SU-DHL-6 (cell line): Measurements from ENCODE around the gene ERGIC2.
"Not testable (repeated sequence)": the region's sequence is repeated elsewhere in the genome, so short reads cannot be mapped to it uniquely, and the experiment has no call there.

Experiments used
- H2AFZ ChIP-seq: fragments of 200-600 bp; sonication (generic); 2 replicates; pipeline ENCODE4 v1.6.1; 2014; ENCODE audit warnings: low read depth, mild to moderate bottlenecking, moderate library complexity, mixed read lengths, antibody characterized with exemption, low read length; ENCODE audit not compliant: severe bottlenecking
- H3F3A ChIP-seq: fragments of 200-600 bp; shearing (Covaris generic); 2 replicates; pipeline ENCODE4 v1.6.0; 2016; ENCODE audit warnings: antibody characterized with exemption, mild to moderate bottlenecking; ENCODE audit not compliant: insufficient read depth
- H3K27ac ChIP-seq: fragments of 200-600 bp; sonication (generic); 2 replicates; pipeline ENCODE4 v1.5.1; 2016; ENCODE audit warnings: low read depth, mild to moderate bottlenecking, low read length, moderate library complexity, mixed read lengths
- H3K27me3 ChIP-seq: fragments of 200-600 bp; sonication (generic), shearing (Covaris generic); 2 replicates; pipeline ENCODE4 v1.6.0; 2014; ENCODE audit warnings: mild to moderate bottlenecking, low read length
- H3K36me3 ChIP-seq: fragments of 200-600 bp; sonication (generic); 2 replicates; pipeline ENCODE4 v1.6.1; 2014; ENCODE audit warnings: mild to moderate bottlenecking, low read length, mixed read lengths
- H3K4me2 ChIP-seq: fragments of 300-600, 200-600 bp; shearing (Covaris generic), sonication (generic); 2 replicates; pipeline ENCODE4 v1.6.0; 2014; ENCODE audit warnings: low read length, low read depth, mild to moderate bottlenecking; ENCODE audit not compliant: poor library complexity, severe bottlenecking
- H3K4me3 ChIP-seq: fragments of 200-600 bp; sonication (generic); 2 replicates; pipeline ENCODE4 v1.5.1; 2014; ENCODE audit warnings: antibody characterized with exemption, low read length, mild to moderate bottlenecking, mixed read lengths; ENCODE audit not compliant: insufficient read depth, poor library complexity, severe bottlenecking
- H3K79me2 ChIP-seq: fragments of 200-600 bp; sonication (generic); 2 replicates; pipeline ENCODE4 v1.6.1; 2014; ENCODE audit warnings: mild to moderate bottlenecking, low read length, moderate library complexity; ENCODE audit not compliant: insufficient read depth
- H3K9ac ChIP-seq: fragments of 200-600 bp; sonication (generic); 2 replicates; pipeline ENCODE4 v1.7.0; 2014; ENCODE audit warnings: mild to moderate bottlenecking, low read length
- H3K9me2 ChIP-seq: fragments of 200-600 bp; sonication (generic); replicated peaks from 2 replicates; pipeline ENCODE4 v1.6.1; 2014; ENCODE audit warnings: low read length; ENCODE audit not compliant: insufficient read depth
- H3K9me3 ChIP-seq: fragments of 200-600 bp; sonication (generic); 2 replicates; pipeline ENCODE4 v1.6.1; 2014; ENCODE audit warnings: low read length, mixed read lengths; ENCODE audit not compliant: insufficient read depth
- H4K20me1 ChIP-seq: fragments of 200-600 bp; sonication (generic); 2 replicates; pipeline ENCODE4 v1.6.1; 2014; ENCODE audit warnings: low read depth, mild to moderate bottlenecking, antibody characterized with exemption, low read length, moderate library complexity, mixed read lengths
- EZH2phosphoT487 ChIP-seq: fragments of 200-600 bp; sonication (generic), shearing (Covaris generic); conservative IDR thresholded peaks from 2 replicates; pipeline ENCODE4 v1.6.1; 2018; ENCODE audit warnings: mild to moderate bottlenecking, antibody characterized with exemption, low read length, moderate library complexity, mixed read lengths
- TF ChIP-seq, protein P1 (sequence below): fragments of 200-600 bp; sonication (generic); IDR thresholded peaks from one replicate; pipeline ENCODE4 v1.5.1; 2017; ENCODE audit warnings: antibody characterized with exemption, mild to moderate bottlenecking, low read length, moderate library complexity; ENCODE audit not compliant: insufficient read depth, poor library complexity, severe bottlenecking

ERGIC2 gene

DNA sequence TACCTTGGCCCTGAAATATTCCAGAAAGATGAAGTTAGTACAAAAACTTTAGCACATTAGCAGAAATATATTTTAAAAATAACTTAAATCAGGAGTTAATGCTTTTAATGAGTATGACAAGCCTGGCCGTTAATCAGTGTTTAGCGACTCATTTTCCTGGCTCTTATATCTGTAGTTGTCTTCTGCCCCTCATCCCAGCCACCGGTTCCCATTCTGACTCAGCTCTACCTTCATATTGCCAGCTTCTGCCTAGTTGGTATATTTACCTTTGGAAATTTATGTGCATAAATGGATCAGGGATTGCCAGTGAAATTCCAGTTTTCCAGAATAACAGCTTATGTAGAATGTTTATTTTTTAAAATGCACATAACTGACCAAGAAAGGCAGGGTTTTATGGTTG, 79.9 kb downstream of the ERGIC2 start:
- H3K9ac ChIP-seq = no peak overlapping the region
- H3F3A ChIP-seq = no peaks in the 10 kb centered on the region
- no peaks in the 10 kb centered on the region for H4K20me1 ChIP-seq
- no peaks in the 10 kb centered on the region for H3K27me3 ChIP-seq
- H3K27ac ChIP-seq = no peak overlapping the region
- H3K4me3 ChIP-seq = no peak overlapping the region
- no peaks in the 10 kb centered on the region for H3K9me2 ChIP-seq
- no peaks in the 10 kb centered on the region for H3K36me3 ChIP-seq
- no peak overlapping the region for H2AFZ ChIP-seq
- TF ChIP-seq EZH2phosphoT487 = no peak
- H3K9me3 ChIP-seq = no peaks in the 10 kb centered on the region
- no peaks in the 10 kb centered on the region for H3K79me2 ChIP-seq
- no peak overlapping the region for H3K4me2 ChIP-seq

DNA sequence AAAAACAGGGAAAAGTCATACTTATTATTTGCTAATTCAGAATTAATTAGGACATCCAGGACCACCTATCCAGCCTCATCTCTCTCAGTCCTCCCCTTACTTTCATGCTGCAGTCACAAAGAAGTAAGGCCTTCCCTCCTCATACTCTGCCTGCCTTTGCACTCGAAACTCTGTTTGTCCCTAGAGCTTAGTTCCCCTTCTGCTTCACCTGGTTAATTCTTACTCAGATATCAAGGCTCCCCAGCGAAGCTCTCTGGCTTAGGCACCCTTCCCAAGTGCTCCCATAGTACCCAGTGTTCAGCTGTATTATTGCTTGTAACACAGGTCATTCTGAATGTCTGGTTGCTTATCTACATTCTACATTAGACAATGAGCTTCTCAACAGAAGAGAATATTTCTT, 81.3 kb downstream of the ERGIC2 start:
- TF ChIP-seq, protein P1, sequence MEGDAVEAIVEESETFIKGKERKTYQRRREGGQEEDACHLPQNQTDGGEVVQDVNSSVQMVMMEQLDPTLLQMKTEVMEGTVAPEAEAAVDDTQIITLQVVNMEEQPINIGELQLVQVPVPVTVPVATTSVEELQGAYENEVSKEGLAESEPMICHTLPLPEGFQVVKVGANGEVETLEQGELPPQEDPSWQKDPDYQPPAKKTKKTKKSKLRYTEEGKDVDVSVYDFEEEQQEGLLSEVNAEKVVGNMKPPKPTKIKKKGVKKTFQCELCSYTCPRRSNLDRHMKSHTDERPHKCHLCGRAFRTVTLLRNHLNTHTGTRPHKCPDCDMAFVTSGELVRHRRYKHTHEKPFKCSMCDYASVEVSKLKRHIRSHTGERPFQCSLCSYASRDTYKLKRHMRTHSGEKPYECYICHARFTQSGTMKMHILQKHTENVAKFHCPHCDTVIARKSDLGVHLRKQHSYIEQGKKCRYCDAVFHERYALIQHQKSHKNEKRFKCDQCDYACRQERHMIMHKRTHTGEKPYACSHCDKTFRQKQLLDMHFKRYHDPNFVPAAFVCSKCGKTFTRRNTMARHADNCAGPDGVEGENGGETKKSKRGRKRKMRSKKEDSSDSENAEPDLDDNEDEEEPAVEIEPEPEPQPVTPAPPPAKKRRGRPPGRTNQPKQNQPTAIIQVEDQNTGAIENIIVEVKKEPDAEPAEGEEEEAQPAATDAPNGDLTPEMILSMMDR = no peak
- no peak for TF ChIP-seq EZH2phosphoT487
- no peaks in the 10 kb centered on the region for H3K79me2 ChIP-seq
- H4K20me1 ChIP-seq = no peaks in the 10 kb centered on the region
- H3F3A ChIP-seq = no peaks in the 10 kb centered on the region
- H2AFZ ChIP-seq = no peak overlapping the region
- H3K9me3 ChIP-seq = no peaks in the 10 kb centered on the region
- no peaks in the 10 kb centered on the region for H3K9me2 ChIP-seq
- H3K36me3 ChIP-seq = no peaks in the 10 kb centered on the region
- no peak overlapping the region for H3K4me2 ChIP-seq
- no peak overlapping the region for H3K4me3 ChIP-seq
- no peak overlapping the region for H3K27ac ChIP-seq
- no peak overlapping the region for H3K9ac ChIP-seq
- no peaks in the 10 kb centered on the region for H3K27me3 ChIP-seq

DNA sequence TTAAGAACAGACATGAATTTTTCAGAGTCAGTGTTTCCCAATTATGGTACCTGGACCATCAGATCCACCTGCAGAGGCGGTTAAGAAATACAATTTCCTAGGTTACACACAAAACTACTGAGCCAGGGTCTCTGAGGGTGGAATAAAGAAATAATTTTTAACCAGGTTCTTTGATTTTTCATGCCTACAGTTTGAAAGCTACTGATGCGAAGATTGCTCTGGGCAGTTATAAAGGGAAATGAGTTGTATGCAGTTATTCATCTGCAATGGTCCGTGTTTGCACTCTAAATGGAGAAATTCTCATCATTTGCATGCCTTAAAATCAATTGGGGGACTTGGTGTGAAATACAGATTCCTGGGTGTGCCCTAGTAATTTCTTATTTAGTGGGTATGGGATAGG, 89.7 kb downstream of the ERGIC2 start:
- no peaks in the 10 kb centered on the region for H4K20me1 ChIP-seq
- TF ChIP-seq EZH2phosphoT487 = no peak
- TF ChIP-seq, protein P1 = no peak
- no peak overlapping the region for H3K27ac ChIP-seq
- H3K79me2 ChIP-seq = no peaks in the 10 kb centered on the region
- H3K9me2 ChIP-seq = no peaks in the 10 kb centered on the region
- H3K27me3 ChIP-seq = no peaks in the 10 kb centered on the region
- no peak overlapping the region for H3K4me3 ChIP-seq
- H3K9ac ChIP-seq = no peak overlapping the region
- H2AFZ ChIP-seq = no peak overlapping the region
- H3K4me2 ChIP-seq = no peak overlapping the region
- no peaks in the 10 kb centered on the region for H3K36me3 ChIP-seq
- H3F3A ChIP-seq = no peaks in the 10 kb centered on the region
- no peaks in the 10 kb centered on the region for H3K9me3 ChIP-seq

DNA sequence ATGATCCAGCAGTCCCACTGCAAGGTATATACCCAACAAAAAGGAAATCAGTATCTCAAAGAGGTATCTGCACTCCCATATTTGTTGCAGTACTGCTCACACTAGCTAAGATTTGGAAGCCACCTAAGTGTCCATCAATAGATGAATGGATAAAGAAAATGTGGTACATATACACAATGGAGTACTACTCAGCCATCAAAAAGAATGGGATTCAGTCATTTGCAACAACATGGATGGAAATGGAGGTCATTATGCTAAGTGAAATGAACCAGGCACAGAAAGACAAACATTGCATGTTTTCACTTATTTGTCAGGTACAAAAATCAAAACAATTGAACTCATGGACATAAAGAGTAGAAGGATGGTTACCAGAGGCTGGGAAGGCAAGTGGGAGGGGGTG, 90.5 kb downstream of the ERGIC2 start:
- not testable (repeated sequence) for H3K27me3 ChIP-seq, H3K27ac ChIP-seq, H2AFZ ChIP-seq, H3K9me3 ChIP-seq, H3K9ac ChIP-seq, H3K9me2 ChIP-seq, H4K20me1 ChIP-seq, H3K4me2 ChIP-seq, H3K4me3 ChIP-seq, H3K79me2 ChIP-seq, H3F3A ChIP-seq, H3K36me3 ChIP-seq
